Panc1 (cell line): ENCODE data around the gene PDE11A.

Source experiments
- CTCF ChIP-seq: fragments of 450-650 bp; IDR thresholded peaks from 2 replicates; pipeline ENCODE4 v1.5.1; 2017; ENCODE audit warnings: mild to moderate bottlenecking
- POLR2AphosphoS5 ChIP-seq: IDR thresholded peaks from 2 replicates; pipeline ENCODE4 v1.6.1; 2012; ENCODE audit warnings: mild to moderate bottlenecking, low read depth, low read length, moderate library complexity
- REST ChIP-seq, 2 experiments: IDR thresholded peaks; 2 replicates each; pipeline ENCODE4 v1.6.1; 2011 to 2012; ENCODE audit warnings: low read depth in 2 of 2, control low read depth in 1 of 2, low read length in 1 of 2, mild to moderate bottlenecking in 1 of 2, moderate library complexity in 1 of 2; ENCODE audit not compliant: insufficient read depth in 1 of 2
- TCF7L2 ChIP-seq: IDR thresholded peaks from 2 replicates; pipeline ENCODE4 v1.6.1; 2011; ENCODE audit warnings: mild to moderate bottlenecking, low read depth, low read length, inconsistent platforms

GRCh38 chr2:177883177-177883576 is 189.4 kb downstream of the PDE11A start:
- TF ChIP-seq CTCF (no peak), POLR2AphosphoS5 (no peak), REST (IDR thresholded peaks at IDR 0.05; ENCODE audit: insufficient read depth in 1 of 2, low read depth in 2 of 2, low read length in 1 of 2) (no peak), TCF7L2 (no peak)
